Measurements from ENCODE around the gene CCDC172. TPM values are rescaled to one million over a fixed set of nuclear protein-coding genes. Genes with fewer than 3 reads are reported as not detected.

The CCDC172 gene
- total and polyA plus RNA-seq, 2 experiments from 2014 or later, result 4.6 to 17.6 TPM

DNA sequence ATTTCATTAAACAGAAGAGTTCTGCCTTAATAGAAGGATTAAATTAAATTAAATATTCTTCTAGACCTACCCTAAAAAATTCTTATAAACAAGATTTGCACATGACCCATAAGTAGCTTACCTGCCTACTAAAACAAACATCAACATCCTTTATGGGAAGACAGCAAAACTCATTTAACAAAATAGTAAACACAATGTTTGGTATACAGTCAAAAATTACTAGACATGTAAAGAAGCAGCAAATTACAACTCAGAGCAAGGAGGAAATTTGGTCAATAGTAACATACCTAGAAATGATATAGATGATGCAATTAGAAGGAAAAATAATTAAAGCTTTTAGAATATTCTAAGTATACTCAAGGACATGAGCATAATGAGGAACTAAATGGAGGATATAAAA lies 27.9 kb downstream of the CCDC172 start (continued):
- TF ChIP-seq, protein P1, sequence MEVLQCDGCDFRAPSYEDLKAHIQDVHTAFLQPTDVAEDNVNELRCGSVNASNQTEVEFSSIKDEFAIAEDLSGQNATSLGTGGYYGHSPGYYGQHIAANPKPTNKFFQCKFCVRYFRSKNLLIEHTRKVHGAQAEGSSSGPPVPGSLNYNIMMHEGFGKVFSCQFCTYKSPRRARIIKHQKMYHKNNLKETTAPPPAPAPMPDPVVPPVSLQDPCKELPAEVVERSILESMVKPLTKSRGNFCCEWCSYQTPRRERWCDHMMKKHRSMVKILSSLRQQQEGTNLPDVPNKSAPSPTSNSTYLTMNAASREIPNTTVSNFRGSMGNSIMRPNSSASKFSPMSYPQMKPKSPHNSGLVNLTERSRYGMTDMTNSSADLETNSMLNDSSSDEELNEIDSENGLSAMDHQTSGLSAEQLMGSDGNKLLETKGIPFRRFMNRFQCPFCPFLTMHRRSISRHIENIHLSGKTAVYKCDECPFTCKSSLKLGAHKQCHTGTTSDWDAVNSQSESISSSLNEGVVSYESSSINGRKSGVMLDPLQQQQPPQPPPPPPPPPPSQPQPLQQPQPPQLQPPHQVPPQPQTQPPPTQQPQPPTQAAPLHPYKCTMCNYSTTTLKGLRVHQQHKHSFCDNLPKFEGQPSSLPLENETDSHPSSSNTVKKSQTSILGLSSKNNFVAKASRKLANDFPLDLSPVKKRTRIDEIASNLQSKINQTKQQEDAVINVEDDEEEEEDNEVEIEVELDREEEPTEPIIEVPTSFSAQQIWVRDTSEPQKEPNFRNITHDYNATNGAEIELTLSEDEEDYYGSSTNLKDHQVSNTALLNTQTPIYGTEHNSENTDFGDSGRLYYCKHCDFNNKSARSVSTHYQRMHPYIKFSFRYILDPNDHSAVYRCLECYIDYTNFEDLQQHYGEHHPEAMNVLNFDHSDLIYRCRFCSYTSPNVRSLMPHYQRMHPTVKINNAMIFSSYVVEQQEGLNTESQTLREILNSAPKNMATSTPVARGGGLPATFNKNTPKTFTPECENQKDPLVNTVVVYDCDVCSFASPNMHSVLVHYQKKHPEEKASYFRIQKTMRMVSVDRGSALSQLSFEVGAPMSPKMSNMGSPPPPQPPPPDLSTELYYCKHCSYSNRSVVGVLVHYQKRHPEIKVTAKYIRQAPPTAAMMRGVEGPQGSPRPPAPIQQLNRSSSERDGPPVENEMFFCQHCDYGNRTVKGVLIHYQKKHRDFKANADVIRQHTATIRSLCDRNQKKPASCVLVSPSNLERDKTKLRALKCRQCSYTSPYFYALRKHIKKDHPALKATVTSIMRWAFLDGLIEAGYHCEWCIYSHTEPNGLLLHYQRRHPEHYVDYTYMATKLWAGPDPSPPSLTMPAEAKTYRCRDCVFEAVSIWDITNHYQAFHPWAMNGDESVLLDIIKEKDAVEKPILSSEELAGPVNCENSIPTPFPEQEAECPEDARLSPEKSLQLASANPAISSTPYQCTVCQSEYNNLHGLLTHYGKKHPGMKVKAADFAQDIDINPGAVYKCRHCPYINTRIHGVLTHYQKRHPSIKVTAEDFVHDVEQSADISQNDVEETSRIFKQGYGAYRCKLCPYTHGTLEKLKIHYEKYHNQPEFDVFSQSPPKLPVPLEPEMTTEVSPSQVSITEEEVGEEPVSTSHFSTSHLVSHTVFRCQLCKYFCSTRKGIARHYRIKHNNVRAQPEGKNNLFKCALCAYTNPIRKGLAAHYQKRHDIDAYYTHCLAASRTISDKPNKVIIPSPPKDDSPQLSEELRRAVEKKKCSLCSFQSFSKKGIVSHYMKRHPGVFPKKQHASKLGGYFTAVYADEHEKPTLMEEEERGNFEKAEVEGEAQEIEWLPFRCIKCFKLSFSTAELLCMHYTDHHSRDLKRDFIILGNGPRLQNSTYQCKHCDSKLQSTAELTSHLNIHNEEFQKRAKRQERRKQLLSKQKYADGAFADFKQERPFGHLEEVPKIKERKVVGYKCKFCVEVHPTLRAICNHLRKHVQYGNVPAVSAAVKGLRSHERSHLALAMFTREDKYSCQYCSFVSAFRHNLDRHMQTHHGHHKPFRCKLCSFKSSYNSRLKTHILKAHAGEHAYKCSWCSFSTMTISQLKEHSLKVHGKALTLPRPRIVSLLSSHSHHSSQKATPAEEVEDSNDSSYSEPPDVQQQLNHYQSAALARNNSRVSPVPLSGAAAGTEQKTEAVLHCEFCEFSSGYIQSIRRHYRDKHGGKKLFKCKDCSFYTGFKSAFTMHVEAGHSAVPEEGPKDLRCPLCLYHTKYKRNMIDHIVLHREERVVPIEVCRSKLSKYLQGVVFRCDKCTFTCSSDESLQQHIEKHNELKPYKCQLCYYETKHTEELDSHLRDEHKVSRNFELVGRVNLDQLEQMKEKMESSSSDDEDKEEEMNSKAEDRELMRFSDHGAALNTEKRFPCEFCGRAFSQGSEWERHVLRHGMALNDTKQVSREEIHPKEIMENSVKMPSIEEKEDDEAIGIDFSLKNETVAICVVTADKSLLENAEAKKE (CRISPR knock-in tag; IDR thresholded peaks at IDR 0.05), result no peak
- TF ChIP-seq NANOG (IDR thresholded peaks at IDR 0.05; ENCODE audit: borderline replicate concordance), result no peak
- TF ChIP-seq, protein P2, sequence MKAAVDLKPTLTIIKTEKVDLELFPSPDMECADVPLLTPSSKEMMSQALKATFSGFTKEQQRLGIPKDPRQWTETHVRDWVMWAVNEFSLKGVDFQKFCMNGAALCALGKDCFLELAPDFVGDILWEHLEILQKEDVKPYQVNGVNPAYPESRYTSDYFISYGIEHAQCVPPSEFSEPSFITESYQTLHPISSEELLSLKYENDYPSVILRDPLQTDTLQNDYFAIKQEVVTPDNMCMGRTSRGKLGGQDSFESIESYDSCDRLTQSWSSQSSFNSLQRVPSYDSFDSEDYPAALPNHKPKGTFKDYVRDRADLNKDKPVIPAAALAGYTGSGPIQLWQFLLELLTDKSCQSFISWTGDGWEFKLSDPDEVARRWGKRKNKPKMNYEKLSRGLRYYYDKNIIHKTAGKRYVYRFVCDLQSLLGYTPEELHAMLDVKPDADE (IDR thresholded peaks at IDR 0.05), result no peak
- TF ChIP-seq EZH2 (IDR thresholded peaks at IDR 0.05; ENCODE audit: low read depth, unreplicated experiment), result no peak
- no peak for TF ChIP-seq STAT1 (IDR thresholded peaks at IDR 0.05; ENCODE audit: unreplicated experiment)
- no peak for TF ChIP-seq ZNF331 (CRISPR knock-in tag; IDR thresholded peaks at IDR 0.05; ENCODE audit: low read depth)
- no peak for TF ChIP-seq POLR2AphosphoS5 (IDR thresholded peaks at IDR 0.05; ENCODE audit: low read depth)
- no peak for TF ChIP-seq JUNB (IDR thresholded peaks at IDR 0.05; ENCODE audit: unreplicated experiment)

DNA sequence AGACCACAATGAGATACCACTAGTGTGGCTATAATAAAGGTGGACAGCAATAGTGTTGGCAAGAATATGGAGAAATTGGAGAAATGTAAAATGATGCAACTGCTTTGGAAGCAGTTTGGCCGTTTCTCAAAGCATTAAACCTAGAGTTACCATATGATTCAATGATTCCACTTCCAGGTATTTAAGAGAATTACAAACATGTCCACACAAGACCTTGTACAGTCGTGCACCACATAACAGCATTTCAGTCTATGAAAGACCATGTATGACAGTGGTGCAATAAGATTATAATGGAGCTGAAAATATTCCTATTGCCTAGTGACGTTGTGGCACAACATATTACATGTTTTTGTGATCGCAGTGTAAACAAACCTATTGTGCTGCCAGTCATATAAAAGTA lies 29.6 kb downstream of the CCDC172 start:
- Histone ChIP-seq H3K79me2 (replicated peaks; ENCODE audit: insufficient read depth) (no peaks in the 10 kb centered on the region), H2AFZ (no peak overlapping the region), H3K36me3 (ENCODE audit: insufficient read depth) (no peaks in the 10 kb centered on the region), H3F3A (replicated peaks; ENCODE audit: low read depth) (no peaks in the 10 kb centered on the region), H3K4me3 (no peak overlapping the region), H3K27me3 (ENCODE audit: insufficient read depth) (no peaks in the 10 kb centered on the region), H3K4me2 (no peak overlapping the region), H3K4me1 (ENCODE audit: insufficient read depth) (peaks cover 6% of the 10 kb centered on the region), H4K20me1 (replicated peaks; ENCODE audit: insufficient read depth) (no peaks in the 10 kb centered on the region), H3K27ac (ENCODE audit: low read depth) (no peak overlapping the region), H3K9me2 (ENCODE audit: insufficient read depth) (no peaks in the 10 kb centered on the region)
- ATAC-seq (no peak), DNase-seq (ENCODE audit: low spot score) (no peak)
- Mint-ChIP-seq H3K27me3 (ENCODE audit: insufficient read depth, low read depth, poor library complexity) (no peaks in the 10 kb centered on the region), H3K27ac (no peak overlapping the region), H3K4me3 (no peak overlapping the region), H3K36me3 (ENCODE audit: low read depth) (peaks cover 9% of the 10 kb centered on the region; the same call in 2 of the 3 replicates), H3K9me3 (peaks cover 3% of the 10 kb centered on the region; the same call in 1 of the 3 replicates), H3K4me1 (peaks cover 13% of the 10 kb centered on the region)
- TF ChIP-seq ZNF114 (CRISPR knock-in tag; IDR thresholded peaks at IDR 0.05), result no peak
- no peak for TF ChIP-seq JUNB (IDR thresholded peaks at IDR 0.05; ENCODE audit: unreplicated experiment)
- no peak for TF ChIP-seq ZNF331 (CRISPR knock-in tag; IDR thresholded peaks at IDR 0.05; ENCODE audit: low read depth)
- TF ChIP-seq, protein P2 (IDR thresholded peaks at IDR 0.05), result no peak

All from GM23338 (cell line).